ENCODE data around the gene BABAM2.

The BABAM2 gene

GRCh38 chr2:27955384-27956161, 65.0 kb downstream of the BABAM2 start:
- H3K9me3 ChIP-seq (ENCODE audit: control insufficient read depth in 1 of 2, low read length in 2 of 2): no peaks in the 10 kb centered on the region
- H3K4me3 ChIP-seq (ENCODE audit: low read depth in 1 of 2, low read length in 2 of 2): no peak overlapping the region
- H3K9ac ChIP-seq (ENCODE audit: low read depth in 1 of 2, low read length in 2 of 2): no peak overlapping the region
- no peak overlapping the region for H3K27ac ChIP-seq (ENCODE audit: low read depth, low read length)
- peaks cover 29% of the 10 kb centered on the region in 2 donors for H3K4me1 ChIP-seq (ENCODE audit: control insufficient read depth in 1 of 2, insufficient read depth in 2 of 2, low read length in 2 of 2)
- H3K36me3 ChIP-seq (ENCODE audit: control insufficient read depth in 1 of 2, insufficient read depth in 2 of 2, low read length in 2 of 2): no peaks in the 10 kb centered on the region
- no peaks in the 10 kb centered on the region for H3K27me3 ChIP-seq (ENCODE audit: control insufficient read depth in 1 of 2, insufficient read depth in 2 of 2, low read length in 2 of 2)

DNA sequence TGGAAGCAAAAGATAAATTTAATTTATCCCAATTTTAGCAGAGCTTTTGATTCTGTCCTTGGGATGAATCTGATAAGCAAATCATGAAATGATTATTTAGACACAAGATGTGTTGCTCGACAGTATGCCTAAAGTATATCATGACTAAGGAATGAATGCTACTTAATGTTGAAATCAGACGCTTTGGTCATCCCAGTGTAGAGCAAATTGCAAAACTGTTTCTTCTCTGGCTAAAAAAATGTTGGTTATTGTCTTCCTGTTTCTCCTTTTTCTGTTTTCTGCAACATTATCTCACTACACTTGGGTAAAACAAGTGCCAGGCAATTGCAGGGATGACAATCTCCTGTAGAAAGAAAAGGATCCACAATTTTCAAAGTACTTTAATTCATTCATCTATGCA, 66.4 kb downstream of the BABAM2 start:
- Histone ChIP-seq H3K4me1 (ENCODE audit: control insufficient read depth in 1 of 2, insufficient read depth in 2 of 2, low read length in 2 of 2) (peaks cover 29% of the 10 kb centered on the region in 2 donors), H3K36me3 (ENCODE audit: control insufficient read depth in 1 of 2, insufficient read depth in 2 of 2, low read length in 2 of 2) (no peaks in the 10 kb centered on the region), H3K27me3 (ENCODE audit: control insufficient read depth in 1 of 2, insufficient read depth in 2 of 2, low read length in 2 of 2) (no peaks in the 10 kb centered on the region), H3K9me3 (ENCODE audit: control insufficient read depth in 1 of 2, low read length in 2 of 2) (no peaks in the 10 kb centered on the region), H3K27ac (ENCODE audit: low read depth, low read length) (no peak overlapping the region), H3K9ac (ENCODE audit: low read depth in 1 of 2, low read length in 2 of 2) (no peak overlapping the region), H3K4me3 (ENCODE audit: low read depth in 1 of 2, low read length in 2 of 2) (no peak overlapping the region)

DNA sequence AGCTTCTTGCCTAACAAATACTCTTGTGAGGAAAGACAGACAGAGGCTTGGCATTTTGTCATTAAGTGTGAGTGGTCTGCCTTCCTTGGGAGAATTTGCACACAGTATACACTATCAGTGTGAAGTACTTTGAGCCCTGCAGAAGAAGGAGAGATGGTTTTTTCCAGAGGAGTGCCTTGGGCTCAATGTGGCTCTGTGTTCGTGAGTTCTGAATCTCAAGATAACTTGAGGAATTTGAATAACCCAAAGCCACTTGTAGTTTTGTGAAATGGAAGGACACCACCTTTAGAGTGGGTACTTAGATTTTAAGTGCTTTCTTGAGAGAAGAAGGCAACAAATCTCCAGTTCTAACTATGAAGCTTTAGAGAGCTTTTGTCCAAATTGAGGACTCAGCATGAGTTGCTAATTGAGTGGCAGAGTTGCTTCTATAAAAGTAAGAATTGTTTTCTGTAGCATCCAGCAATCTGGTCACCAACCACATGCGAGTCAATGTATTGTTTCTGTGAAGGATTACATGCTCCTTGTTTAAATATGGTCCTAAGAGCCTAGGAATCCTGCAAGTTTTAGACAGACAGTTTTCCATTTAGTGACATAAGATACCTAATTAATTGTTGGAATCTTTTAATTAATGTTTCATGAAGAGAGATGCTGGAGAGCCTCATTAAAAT, 68.3 kb downstream of the BABAM2 start:
- no peak overlapping the region for H3K27ac ChIP-seq (ENCODE audit: low read depth, low read length)
- peaks cover 29% of the 10 kb centered on the region in 2 donors for H3K4me1 ChIP-seq (ENCODE audit: control insufficient read depth in 1 of 2, insufficient read depth in 2 of 2, low read length in 2 of 2)
- no peak overlapping the region for H3K4me3 ChIP-seq (ENCODE audit: low read depth in 1 of 2, low read length in 2 of 2)
- H3K9me3 ChIP-seq (ENCODE audit: control insufficient read depth in 1 of 2, low read length in 2 of 2): no peaks in the 10 kb centered on the region
- no peaks in the 10 kb centered on the region for H3K27me3 ChIP-seq (ENCODE audit: control insufficient read depth in 1 of 2, insufficient read depth in 2 of 2, low read length in 2 of 2)
- no peaks in the 10 kb centered on the region for H3K36me3 ChIP-seq (ENCODE audit: control insufficient read depth in 1 of 2, insufficient read depth in 2 of 2, low read length in 2 of 2)
- no peak overlapping the region for H3K9ac ChIP-seq (ENCODE audit: low read depth in 1 of 2, low read length in 2 of 2)

GRCh38 chr2:27959496-27959895, 69.0 kb downstream of the BABAM2 start:
- no peak overlapping the region for H3K4me3 ChIP-seq (ENCODE audit: low read depth in 1 of 2, low read length in 2 of 2)

GRCh38 chr2:27960237-27960912, 69.8 kb downstream of the BABAM2 start:
- Histone ChIP-seq H3K27me3 (ENCODE audit: control insufficient read depth in 1 of 2, insufficient read depth in 2 of 2, low read length in 2 of 2) (no peaks in the 10 kb centered on the region), H3K4me1 (ENCODE audit: control insufficient read depth in 1 of 2, insufficient read depth in 2 of 2, low read length in 2 of 2) (peaks cover 16 to 18% of the 10 kb centered on the region in 2 donors), H3K36me3 (ENCODE audit: control insufficient read depth in 1 of 2, insufficient read depth in 2 of 2, low read length in 2 of 2) (no peaks in the 10 kb centered on the region), H3K4me3 (ENCODE audit: low read depth in 1 of 2, low read length in 2 of 2) (no peak overlapping the region), H3K27ac (ENCODE audit: low read depth, low read length) (no peak overlapping the region), H3K9me3 (ENCODE audit: control insufficient read depth in 1 of 2, low read length in 2 of 2) (no peaks in the 10 kb centered on the region), H3K9ac (ENCODE audit: low read depth in 1 of 2, low read length in 2 of 2) (no peak overlapping the region)

More at GRCh38 chr2:27959496-27959895, 69.0 kb downstream of the BABAM2 start:
- H3K4me1 ChIP-seq (ENCODE audit: control insufficient read depth in 1 of 2, insufficient read depth in 2 of 2, low read length in 2 of 2): peaks cover 24% of the 10 kb centered on the region in 2 donors
- H3K36me3 ChIP-seq (ENCODE audit: control insufficient read depth in 1 of 2, insufficient read depth in 2 of 2, low read length in 2 of 2): no peaks in the 10 kb centered on the region
- H3K9me3 ChIP-seq (ENCODE audit: control insufficient read depth in 1 of 2, low read length in 2 of 2): no peaks in the 10 kb centered on the region
- H3K27ac ChIP-seq (ENCODE audit: low read depth, low read length): no peak overlapping the region
- no peaks in the 10 kb centered on the region for H3K27me3 ChIP-seq (ENCODE audit: control insufficient read depth in 1 of 2, insufficient read depth in 2 of 2, low read length in 2 of 2)
- H3K9ac ChIP-seq (ENCODE audit: low read depth in 1 of 2, low read length in 2 of 2): no peak overlapping the region

GRCh38 chr2:27962006-27962405, 71.5 kb downstream of the BABAM2 start:
- Histone ChIP-seq H3K4me3 (ENCODE audit: low read depth in 1 of 2, low read length in 2 of 2) (no peak overlapping the region), H3K27ac (ENCODE audit: low read depth, low read length) (no peak overlapping the region), H3K9ac (ENCODE audit: low read depth in 1 of 2, low read length in 2 of 2) (no peak overlapping the region), H3K27me3 (ENCODE audit: control insufficient read depth in 1 of 2, insufficient read depth in 2 of 2, low read length in 2 of 2) (no peaks in the 10 kb centered on the region), H3K9me3 (ENCODE audit: control insufficient read depth in 1 of 2, low read length in 2 of 2) (no peaks in the 10 kb centered on the region), H3K4me1 (ENCODE audit: control insufficient read depth in 1 of 2, insufficient read depth in 2 of 2, low read length in 2 of 2) (peaks cover 14 to 15% of the 10 kb centered on the region in 2 donors), H3K36me3 (ENCODE audit: control insufficient read depth in 1 of 2, insufficient read depth in 2 of 2, low read length in 2 of 2) (no peaks in the 10 kb centered on the region)

DNA sequence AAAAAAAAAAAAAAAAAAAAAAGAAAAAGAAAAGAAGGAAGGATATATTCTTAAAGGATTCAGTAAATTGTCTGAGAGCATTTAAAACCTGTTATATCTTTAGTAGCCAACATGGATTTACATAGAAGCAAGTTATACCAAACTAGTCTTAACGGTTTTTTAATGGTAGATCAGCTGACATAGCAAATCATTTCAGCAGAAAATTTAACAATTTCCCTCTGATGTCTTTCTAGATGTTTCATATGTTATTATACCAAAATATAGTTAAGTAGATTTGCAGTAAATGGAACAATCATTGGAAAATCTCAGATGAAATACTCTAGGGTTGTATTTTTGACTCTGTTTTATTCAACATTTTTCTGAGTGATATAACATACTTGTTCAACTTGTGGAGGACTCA, 72.9 kb downstream of the BABAM2 start:
- H3K4me1 ChIP-seq (ENCODE audit: control insufficient read depth in 1 of 2, insufficient read depth in 2 of 2, low read length in 2 of 2): peaks cover 14 to 15% of the 10 kb centered on the region in 2 donors
- H3K9me3 ChIP-seq (ENCODE audit: control insufficient read depth in 1 of 2, low read length in 2 of 2): peaks cover 0 to 3% of the 10 kb centered on the region in 2 donors
- H3K4me3 ChIP-seq (ENCODE audit: low read depth in 1 of 2, low read length in 2 of 2): no peak overlapping the region
- H3K9ac ChIP-seq (ENCODE audit: low read depth in 1 of 2, low read length in 2 of 2): no peak overlapping the region
- no peaks in the 10 kb centered on the region for H3K27me3 ChIP-seq (ENCODE audit: control insufficient read depth in 1 of 2, insufficient read depth in 2 of 2, low read length in 2 of 2)
- no peak overlapping the region for H3K27ac ChIP-seq (ENCODE audit: low read depth, low read length)
- H3K36me3 ChIP-seq (ENCODE audit: control insufficient read depth in 1 of 2, insufficient read depth in 2 of 2, low read length in 2 of 2): no peaks in the 10 kb centered on the region

- peaks cover 0 to 3% of the 10 kb centered on the region in 2 donors for H3K9me3 ChIP-seq (ENCODE audit: control insufficient read depth in 1 of 2, low read length in 2 of 2)
- peaks cover 11 to 13% of the 10 kb centered on the region in 2 donors for H3K4me1 ChIP-seq (ENCODE audit: control insufficient read depth in 1 of 2, insufficient read depth in 2 of 2, low read length in 2 of 2)
- H3K36me3 ChIP-seq (ENCODE audit: control insufficient read depth in 1 of 2, insufficient read depth in 2 of 2, low read length in 2 of 2): no peaks in the 10 kb centered on the region
These were observed 73.5 kb downstream of the BABAM2 start for GRCh38 chr2:27964067-27964466.

GRCh38 chr2:27965841-27966240, 75.3 kb downstream of the BABAM2 start:
- Histone ChIP-seq H3K9ac (ENCODE audit: low read depth in 1 of 2, low read length in 2 of 2) (no peak overlapping the region), H3K27me3 (ENCODE audit: control insufficient read depth in 1 of 2, insufficient read depth in 2 of 2, low read length in 2 of 2) (no peaks in the 10 kb centered on the region), H3K4me3 (ENCODE audit: low read depth in 1 of 2, low read length in 2 of 2) (no peak overlapping the region), H3K36me3 (ENCODE audit: control insufficient read depth in 1 of 2, insufficient read depth in 2 of 2, low read length in 2 of 2) (no peaks in the 10 kb centered on the region), H3K27ac (ENCODE audit: low read depth, low read length) (no peak overlapping the region), H3K4me1 (ENCODE audit: control insufficient read depth in 1 of 2, insufficient read depth in 2 of 2, low read length in 2 of 2) (peaks cover 0 to 4% of the 10 kb centered on the region in 2 donors), H3K9me3 (ENCODE audit: control insufficient read depth in 1 of 2, low read length in 2 of 2) (peaks cover 0 to 3% of the 10 kb centered on the region in 2 donors)

More at GRCh38 chr2:27964067-27964466, 73.5 kb downstream of the BABAM2 start:
- Histone ChIP-seq H3K4me3 (ENCODE audit: low read depth in 1 of 2, low read length in 2 of 2) (no peak overlapping the region), H3K9ac (ENCODE audit: low read depth in 1 of 2, low read length in 2 of 2) (no peak overlapping the region), H3K27ac (ENCODE audit: low read depth, low read length) (no peak overlapping the region), H3K27me3 (ENCODE audit: control insufficient read depth in 1 of 2, insufficient read depth in 2 of 2, low read length in 2 of 2) (no peaks in the 10 kb centered on the region)

- Histone ChIP-seq H3K27ac (ENCODE audit: low read depth, low read length) (no peak overlapping the region), H3K36me3 (ENCODE audit: control insufficient read depth in 1 of 2, insufficient read depth in 2 of 2, low read length in 2 of 2) (no peaks in the 10 kb centered on the region), H3K4me3 (ENCODE audit: low read depth in 1 of 2, low read length in 2 of 2) (no peak overlapping the region), H3K9me3 (ENCODE audit: control insufficient read depth in 1 of 2, low read length in 2 of 2) (peaks cover 0 to 3% of the 10 kb centered on the region in 2 donors), H3K27me3 (ENCODE audit: control insufficient read depth in 1 of 2, insufficient read depth in 2 of 2, low read length in 2 of 2) (no peaks in the 10 kb centered on the region), H3K4me1 (ENCODE audit: control insufficient read depth in 1 of 2, insufficient read depth in 2 of 2, low read length in 2 of 2) (peaks cover 0 to 4% of the 10 kb centered on the region in 2 donors), H3K9ac (ENCODE audit: low read depth in 1 of 2, low read length in 2 of 2) (no peak overlapping the region)
These were observed 75.9 kb downstream of the BABAM2 start for GRCh38 chr2:27966466-27966865.
